PC-9 (cell line): ENCODE measurements around the gene CD68.

Experiments
- EZH2 ChIP-seq: fragments of 200-600 bp; sonication (generic); IDR thresholded peaks from 2 replicates; pipeline ENCODE4 v1.8.0; 2017; ENCODE audit warnings: antibody characterized with exemption, low read depth
- TF ChIP-seq, protein P1 (sequence below): fragments of 200-600 bp; sonication (generic); conservative IDR thresholded peaks from 2 replicates; pipeline ENCODE4 v1.6.1; 2017; ENCODE audit warnings: mixed run types, antibody characterized with exemption, mild to moderate bottlenecking, moderate library complexity

DNA sequence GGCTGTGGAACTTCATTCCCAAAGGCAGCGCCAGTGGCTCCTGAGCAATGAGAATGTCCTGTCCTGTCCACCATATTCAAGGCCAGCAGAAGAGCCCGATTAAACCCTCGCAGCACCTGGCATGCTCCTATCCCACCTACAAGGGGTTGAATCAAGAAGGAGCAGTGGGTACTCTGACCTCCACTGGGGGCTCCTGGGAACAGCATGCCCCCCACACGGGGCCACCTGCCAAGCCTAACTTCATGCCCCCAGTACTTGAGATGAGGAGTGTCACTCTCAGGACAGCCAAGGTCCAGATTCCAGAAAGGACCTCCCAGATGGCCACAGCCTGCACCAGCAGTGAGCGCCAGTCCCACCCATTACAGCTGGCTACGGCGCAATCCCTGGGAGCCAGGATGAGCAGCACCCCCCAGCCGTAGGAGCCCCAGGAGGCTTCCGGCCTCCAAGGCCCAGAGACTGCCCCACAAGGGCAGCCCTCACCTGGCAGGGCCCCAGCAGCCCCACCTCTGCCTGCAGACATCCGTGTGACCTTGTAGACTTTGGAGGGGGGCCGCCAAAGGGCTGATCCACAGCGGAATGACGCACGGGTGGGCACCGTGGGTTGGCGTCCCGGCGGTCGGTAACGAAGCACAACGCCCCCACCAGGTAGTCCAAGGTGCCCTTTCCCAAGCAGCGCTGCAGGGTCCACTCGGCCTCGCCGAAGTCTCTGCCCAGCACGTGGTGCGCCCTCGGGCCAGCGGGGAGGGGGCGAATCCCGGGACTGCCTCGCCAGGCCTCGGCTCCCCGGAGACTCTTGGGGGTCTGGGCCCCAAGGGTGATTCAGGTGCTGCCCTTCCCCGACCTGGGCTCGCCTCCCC is 3.2 kb downstream of the CD68 start:
- TF ChIP-seq, protein P1, sequence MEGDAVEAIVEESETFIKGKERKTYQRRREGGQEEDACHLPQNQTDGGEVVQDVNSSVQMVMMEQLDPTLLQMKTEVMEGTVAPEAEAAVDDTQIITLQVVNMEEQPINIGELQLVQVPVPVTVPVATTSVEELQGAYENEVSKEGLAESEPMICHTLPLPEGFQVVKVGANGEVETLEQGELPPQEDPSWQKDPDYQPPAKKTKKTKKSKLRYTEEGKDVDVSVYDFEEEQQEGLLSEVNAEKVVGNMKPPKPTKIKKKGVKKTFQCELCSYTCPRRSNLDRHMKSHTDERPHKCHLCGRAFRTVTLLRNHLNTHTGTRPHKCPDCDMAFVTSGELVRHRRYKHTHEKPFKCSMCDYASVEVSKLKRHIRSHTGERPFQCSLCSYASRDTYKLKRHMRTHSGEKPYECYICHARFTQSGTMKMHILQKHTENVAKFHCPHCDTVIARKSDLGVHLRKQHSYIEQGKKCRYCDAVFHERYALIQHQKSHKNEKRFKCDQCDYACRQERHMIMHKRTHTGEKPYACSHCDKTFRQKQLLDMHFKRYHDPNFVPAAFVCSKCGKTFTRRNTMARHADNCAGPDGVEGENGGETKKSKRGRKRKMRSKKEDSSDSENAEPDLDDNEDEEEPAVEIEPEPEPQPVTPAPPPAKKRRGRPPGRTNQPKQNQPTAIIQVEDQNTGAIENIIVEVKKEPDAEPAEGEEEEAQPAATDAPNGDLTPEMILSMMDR = no peak
- no peak for TF ChIP-seq EZH2
